Lower leg skin (tissue), 3 donors: ENCODE results near the gene KRT72.

Experiments used
- CTCF ChIP-seq, 3 donors: fragments of 450-650 bp; IDR thresholded peaks; one replicate each; pipeline ENCODE4 v1.5.1; 2016; ENCODE audit warnings: antibody characterized with exemption in 3 of 3, mild to moderate bottlenecking in 3 of 3, moderate library complexity in 2 of 3
- POLR2A ChIP-seq, 2 donors: fragments of 450-650 bp; IDR thresholded peaks; one replicate each; pipeline ENCODE4 v1.6.1; 2016 to 2017; ENCODE audit warnings: antibody characterized with exemption in 2 of 2, mild to moderate bottlenecking in 1 of 2, moderate library complexity in 1 of 2

- TF ChIP-seq CTCF (IDR thresholded peaks at IDR 0.05) (no peak), POLR2A (IDR thresholded peaks at IDR 0.05) (no peak)
Measured at GRCh38 chr12:52539821-52540173, 61.5 kb downstream of the KRT72 start.
